MCF 10A (cell line): ENCODE data around the gene RTN4R. TPM values are rescaled to one million over a fixed set of nuclear protein-coding genes. Genes with fewer than 3 reads are reported as not detected.
A peak's percentile ranks its signal among the peaks of the same experiment; 100 is the strongest.

Experiments used
- BruUV-seq: library from RNA; stranded (reverse); fragments of 400-500 nt; replicated peaks from 2 replicates; lab custom pipeline; 2021; lab: Mats Ljungman, UMichigan
- CTCF ChIA-PET: fragments of 300-600 bp; sonication (Branson Sonifier 250); formaldehyde crosslinking; extraction: SDS; loops from one replicate; lab custom pipeline; 2021; ENCODE audit warnings: antibody characterized with exemption, inconsistent platforms; lab: Yijun Ruan, JAX
- POLR2A ChIA-PET: fragments of 300-600, 350-650 bp; sonication (Branson Sonifier 250); formaldehyde crosslinking; extraction: SDS; loops from one replicate; lab custom pipeline; 2020; ENCODE audit warnings: antibody characterized with exemption, inconsistent platforms; lab: Yijun Ruan, JAX
- DNase-seq: peaks from one replicate; pipeline ENCODE4 v3.0.0-alpha.2; 2018; ENCODE audit not compliant: unreplicated experiment
- H3K27ac Mint-ChIP-seq: one replicate; pipeline ENCODE4 v1.8.0; 2022; ENCODE audit warnings: mild to moderate bottlenecking, low read depth, mixed read lengths; ENCODE audit not compliant: unreplicated experiment
- H3K27me3 Mint-ChIP-seq: one replicate; pipeline ENCODE4 v1.8.0; 2022; ENCODE audit warnings: mixed read lengths; ENCODE audit not compliant: insufficient read depth, unreplicated experiment
- H3K36me3 Mint-ChIP-seq: one replicate; pipeline ENCODE4 v1.8.0; 2022; ENCODE audit warnings: mild to moderate bottlenecking, moderate library complexity, mixed read lengths; ENCODE audit not compliant: insufficient read depth, unreplicated experiment
- H3K4me1 Mint-ChIP-seq: one replicate; pipeline ENCODE4 v1.8.0; 2022; ENCODE audit warnings: mixed read lengths; ENCODE audit not compliant: insufficient read depth, unreplicated experiment
- H3K4me3 Mint-ChIP-seq: one replicate; pipeline ENCODE4 v1.8.0; 2022; ENCODE audit warnings: mild to moderate bottlenecking, moderate library complexity, mixed read lengths; ENCODE audit not compliant: unreplicated experiment
- H3K9me3 Mint-ChIP-seq: one replicate; pipeline ENCODE4 v1.8.0; 2022; ENCODE audit warnings: mixed read lengths; ENCODE audit not compliant: unreplicated experiment
- CTCF ChIP-seq: fragments of 200-600 bp; IDR thresholded peaks from one replicate; pipeline ENCODE4 v1.8.0; 2022; ENCODE audit warnings: antibody characterized with exemption, mild to moderate bottlenecking; ENCODE audit not compliant: unreplicated experiment
- intact Hi-C: fragments of 100-400 bp; cut with micrococcal nuclease; formaldehyde crosslinking; loops from 2 replicates; pipeline ENCODE4 v1.14.1; 2022
- total RNA-seq: library from RNA; stranded (reverse); gene quantifications from 2 replicates; pipeline ENCODE4 v1.2.3, GENCODE V29; 2022

Gene RTN4R
- total RNA-seq, 1 experiment from 2014 or later = 2.7 TPM

GRCh38 chr22:20302438-20303228 lies 34.5 kb upstream of the RTN4R start:
- peaks cover 3% of the 10 kb centered on the region for H3K36me3 Mint-ChIP-seq
- peaks cover 5% of the 10 kb centered on the region for H3K4me1 Mint-ChIP-seq
- intact Hi-C loops = no loop called here
- ChIA-PET POLR2A (no interaction called here), CTCF (interaction anchor here (0.6 kb wide), 1 partner anchor 12 kb away, joined by 3 read pairs; no protein-coding TSS in a partner anchor)
- H3K27me3 Mint-ChIP-seq = peaks cover 13% of the 10 kb centered on the region
- no peak for DNase-seq
- no TSS peak for BruUV-seq
- H3K4me3 Mint-ChIP-seq = no peak overlapping the region
- H3K9me3 Mint-ChIP-seq = no peaks in the 10 kb centered on the region
- H3K27ac Mint-ChIP-seq = no peak overlapping the region
- no peak for TF ChIP-seq CTCF

- TF ChIP-seq CTCF = no peak
- ChIA-PET POLR2A (no interaction called here), CTCF (no interaction called here)
- H3K4me1 Mint-ChIP-seq = peaks cover 5% of the 10 kb centered on the region
- DNase-seq = no peak
- peaks cover 27% of the 10 kb centered on the region for H3K27me3 Mint-ChIP-seq
- intact Hi-C loops = no loop called here
- H3K27ac Mint-ChIP-seq = no peak overlapping the region
- H3K4me3 Mint-ChIP-seq = peak overlapping the region; percentile 76
- no TSS peak for BruUV-seq
- H3K9me3 Mint-ChIP-seq = no peaks in the 10 kb centered on the region
- H3K36me3 Mint-ChIP-seq = peaks cover 7% of the 10 kb centered on the region
Observed at GRCh38 chr22:20299746-20300136, 31.6 kb upstream of the RTN4R start.

GRCh38 chr22:20298803-20299745 lies 31.0 kb upstream of the RTN4R start:
- no peak overlapping the region for H3K27ac Mint-ChIP-seq
- no peak for TF ChIP-seq CTCF
- H3K36me3 Mint-ChIP-seq = peaks cover 7% of the 10 kb centered on the region
- peak; percentile 74 for DNase-seq
- peaks cover 27% of the 10 kb centered on the region for H3K27me3 Mint-ChIP-seq
- H3K4me3 Mint-ChIP-seq = peak overlapping the region; percentile 76
- no TSS peak for BruUV-seq
- POLR2A ChIA-PET = no interaction called here
- H3K9me3 Mint-ChIP-seq = no peaks in the 10 kb centered on the region
- CTCF ChIA-PET = no interaction called here
- peaks cover 5% of the 10 kb centered on the region for H3K4me1 Mint-ChIP-seq
- intact Hi-C loops = no loop called here
